Inferior parietal cortex (tissue), 1 donor: ENCODE results near the gene HMG20B.

Experiments used
- DNase-seq: peaks from one replicate; pipeline ENCODE4 v3.0.0-alpha.2; 2016; ENCODE audit errors: extremely low spot score

HMG20B gene

DNA sequence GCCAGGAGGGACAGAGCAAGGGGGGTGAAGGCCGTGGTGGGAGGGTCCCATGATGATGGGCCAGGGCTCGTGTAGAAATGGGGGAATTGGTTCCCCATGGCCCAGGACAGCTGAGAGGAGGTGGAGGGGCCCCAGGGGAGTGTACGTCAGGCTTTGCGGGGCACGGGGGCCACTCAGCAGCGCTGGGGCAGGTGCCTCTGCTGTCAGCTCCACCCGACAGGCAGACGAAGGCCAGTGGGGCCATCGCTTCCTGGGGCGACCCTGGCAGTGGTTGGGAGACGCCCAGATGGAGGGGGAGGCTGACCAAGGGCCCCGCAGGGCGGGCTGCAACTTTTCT lies 35.7 kb upstream of the HMG20B start:
- DNase-seq = no peak

GRCh38 chr19:3537438-3538240 lies 35.1 kb upstream of the HMG20B start:
- DNase-seq = no peak

GRCh38 chr19:3538258-3538929 lies 34.4 kb upstream of the HMG20B start:
- no peak for DNase-seq

- no peak for DNase-seq
Measured at GRCh38 chr19:3538965-3539755, 33.6 kb upstream of the HMG20B start, which contains the start of gene TEKTIP1. TSS of gene TEKTIP1 (plus strand) at chr19:3539174. CDS start at chr19:3539178, 4 bp downstream.

GRCh38 chr19:3539756-3540118 lies 33.0 kb upstream of the HMG20B start:
- DNase-seq = no peak

DNA sequence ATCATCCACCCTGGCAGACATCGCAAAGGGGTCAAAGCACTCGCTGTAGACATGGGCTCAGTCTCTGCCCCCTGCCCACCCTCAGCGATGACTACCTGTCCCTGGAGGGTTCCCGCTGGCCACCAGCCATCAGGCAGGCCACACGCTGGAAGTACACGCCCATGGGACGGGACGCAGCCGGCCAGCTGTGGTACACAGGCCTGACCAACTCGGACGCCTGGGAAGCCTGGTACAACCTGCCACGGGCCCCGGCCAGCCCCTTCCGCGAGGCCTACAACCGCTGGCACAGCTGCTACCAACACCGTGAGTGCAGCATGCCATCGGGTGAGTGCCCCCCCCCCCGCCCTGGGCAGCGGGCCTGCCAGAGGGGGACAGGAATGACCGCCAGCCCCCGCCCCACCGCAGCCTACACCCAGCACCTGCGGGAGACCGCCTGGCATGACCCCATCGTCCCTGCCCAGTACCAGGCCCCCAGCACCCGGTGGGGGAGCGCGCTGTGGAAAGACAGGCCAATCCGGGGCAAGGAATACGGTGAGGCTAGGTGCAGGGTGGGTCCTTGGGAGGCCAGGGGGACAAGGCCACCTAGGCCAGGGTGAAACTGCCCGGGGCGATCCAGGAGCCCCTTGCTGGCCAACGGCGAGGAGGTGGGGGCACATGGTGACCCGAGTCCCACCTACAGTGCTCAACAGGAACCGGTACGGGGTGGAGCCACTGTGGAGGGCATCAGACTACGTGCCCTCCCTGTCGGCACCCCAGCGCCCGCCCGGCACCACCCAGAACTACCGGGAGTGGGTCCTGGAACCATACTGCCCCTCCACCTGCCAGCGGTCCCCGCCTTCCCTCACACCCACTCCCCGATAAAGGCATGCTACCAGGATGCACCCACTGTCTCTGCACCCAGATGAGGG lies 29.3 kb upstream of the HMG20B start:
- peak; percentile 23 for DNase-seq

DNA sequence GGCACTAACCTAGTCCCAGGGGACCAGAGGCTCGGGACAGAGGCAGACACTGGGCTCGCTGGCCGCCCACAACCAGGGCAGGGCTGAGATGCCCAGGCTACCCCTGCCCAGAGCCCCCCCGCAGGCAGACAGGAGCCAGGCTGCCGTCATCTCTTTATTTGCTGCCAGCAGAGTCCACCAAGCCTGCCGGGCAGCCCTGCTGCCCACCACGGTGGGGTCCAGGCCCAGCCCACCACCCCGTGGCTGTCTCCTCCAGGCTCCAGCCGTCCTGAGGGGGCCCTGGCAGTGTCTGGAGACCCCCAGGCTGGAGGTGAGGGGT lies 28.7 kb upstream of the HMG20B start:
- no peak for DNase-seq

DNA sequence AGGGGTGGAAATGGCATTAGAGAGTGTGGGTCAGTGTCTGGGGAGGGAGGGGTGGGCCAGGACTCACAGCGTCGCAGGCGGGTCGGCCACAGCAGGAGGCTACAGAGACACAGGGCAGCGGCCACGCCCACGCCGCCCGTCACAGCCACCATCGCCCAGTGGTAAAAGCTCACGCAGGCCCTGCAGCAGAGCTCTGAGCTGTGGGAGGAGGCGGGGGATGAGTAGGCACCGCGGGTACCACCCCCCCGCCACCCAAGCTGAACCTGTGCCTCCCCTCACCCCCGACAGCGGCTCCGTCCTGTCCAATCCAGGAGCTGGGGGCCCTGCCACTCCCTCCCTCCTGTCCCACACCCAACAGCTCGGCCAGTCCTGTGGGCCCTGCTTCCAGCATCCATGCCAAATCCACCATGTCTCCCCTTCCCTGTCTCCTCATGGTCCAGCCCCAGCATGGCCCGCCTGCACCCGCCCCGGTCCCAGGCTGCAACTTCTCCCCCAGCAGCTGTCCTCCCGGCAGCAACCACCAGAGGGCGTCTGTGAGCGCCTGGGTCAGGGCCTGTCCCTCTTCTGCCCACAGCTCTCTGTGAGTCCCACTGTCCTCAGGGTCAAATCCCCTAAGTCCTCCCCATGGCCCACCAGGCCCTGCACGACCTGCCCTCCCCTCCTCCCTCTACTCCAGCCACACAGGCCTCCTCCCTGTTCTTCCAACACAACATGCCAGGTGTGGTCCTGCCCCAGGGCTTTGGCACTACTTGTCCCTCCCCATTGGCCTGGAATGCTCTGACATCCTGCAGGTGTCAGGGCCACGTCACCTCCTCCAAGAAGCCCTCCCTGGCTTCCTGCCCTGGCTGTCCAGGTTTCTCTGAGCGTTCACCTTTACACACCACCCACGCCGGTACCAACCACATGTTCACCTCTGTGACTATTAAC lies 27.7 kb upstream of the HMG20B start:
- peak; percentile 84 for DNase-seq

GRCh38 chr19:3545669-3546034 lies 27.1 kb upstream of the HMG20B start:
- DNase-seq = no peak

DNA sequence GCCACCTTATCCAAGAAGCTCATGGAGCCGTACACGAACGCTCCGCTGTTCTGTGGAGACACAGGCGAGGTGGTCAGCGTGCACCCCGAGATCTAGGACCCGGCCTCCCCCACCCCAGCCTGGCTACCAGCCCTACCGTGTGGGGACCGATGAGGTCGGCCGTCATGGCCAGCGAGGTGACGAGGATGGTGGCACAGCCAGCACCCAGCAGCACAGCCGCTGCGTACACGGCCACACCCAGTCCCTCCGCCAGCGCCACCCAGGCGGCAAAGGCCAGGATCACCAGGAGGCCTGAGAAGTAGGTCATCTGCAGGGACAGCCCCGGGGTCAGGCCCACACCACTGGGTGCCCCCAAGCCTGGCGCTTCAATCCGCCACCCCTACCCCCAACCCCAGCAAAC lies 26.6 kb upstream of the HMG20B start:
- DNase-seq = no peak

DNA sequence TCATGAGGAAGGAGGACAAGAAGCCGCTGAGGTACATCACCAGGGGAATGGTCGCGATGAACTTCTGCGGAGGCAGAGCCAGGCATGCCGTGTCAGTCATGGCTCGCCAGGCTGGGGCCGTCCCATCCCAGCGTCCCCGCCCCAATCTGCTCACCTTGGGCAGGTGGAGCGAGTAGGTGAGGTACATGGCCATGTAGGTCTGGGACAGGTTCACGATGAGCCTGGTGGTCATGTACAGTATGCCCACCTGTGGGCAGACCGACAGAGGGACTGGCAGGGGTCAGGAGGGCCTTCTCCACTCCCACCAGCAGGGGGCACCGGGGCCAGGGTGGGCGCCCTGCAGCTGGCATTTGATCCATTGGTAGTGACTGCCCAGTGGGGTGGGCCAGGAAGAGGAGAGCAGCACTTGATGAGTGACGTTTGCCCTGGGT lies 25.4 kb upstream of the HMG20B start:
- no peak for DNase-seq

DNA sequence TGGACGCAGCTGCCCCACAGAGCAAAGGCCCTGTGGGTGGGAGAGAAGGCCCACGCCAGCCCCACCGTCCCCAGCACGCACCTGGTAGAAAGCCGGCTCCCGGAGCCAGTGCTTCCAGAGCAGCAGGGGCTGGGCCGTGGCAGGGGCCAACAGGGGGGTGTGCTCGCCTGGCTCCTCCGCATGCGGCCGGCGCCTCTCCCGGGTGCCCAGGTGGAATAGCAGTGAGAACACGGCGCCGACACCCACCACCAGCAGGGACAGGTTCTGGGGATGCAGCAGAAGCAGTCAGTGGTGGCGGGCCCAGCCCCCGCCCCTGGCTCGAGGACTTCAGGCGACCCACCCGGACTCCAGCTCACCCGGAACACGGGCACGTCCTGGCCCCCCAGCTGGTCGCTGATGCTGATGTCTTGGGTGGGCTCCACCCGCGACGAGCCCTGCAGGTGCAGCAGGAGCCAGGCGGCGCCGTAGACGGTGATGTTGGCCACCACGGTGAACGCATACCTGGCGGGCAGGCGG lies 24.9 kb upstream of the HMG20B start:
- no peak for DNase-seq

DNA sequence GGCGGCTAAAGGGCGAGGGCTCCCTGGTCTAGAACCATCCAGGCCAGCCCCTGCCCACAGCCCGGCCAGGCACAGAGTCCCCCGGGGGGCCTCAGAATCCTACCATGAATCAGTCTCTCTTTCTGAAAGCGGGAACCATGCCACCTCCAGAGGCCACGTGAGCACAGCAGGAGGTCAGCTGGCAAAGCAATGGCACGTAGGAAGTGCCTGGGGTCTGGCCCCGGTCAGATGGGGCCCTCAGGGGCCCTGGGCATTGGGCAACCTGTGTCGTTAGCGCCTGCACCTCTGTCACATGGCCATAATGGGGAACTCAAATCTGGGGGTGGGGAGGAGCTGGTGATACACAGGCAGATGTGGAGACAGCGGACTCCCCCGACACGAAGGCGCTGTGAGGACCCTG lies 24.1 kb upstream of the HMG20B start:
- DNase-seq = peak; percentile 37

- DNase-seq = no peak
Measured at GRCh38 chr19:3549816-3550215, 22.9 kb upstream of the HMG20B start.

GRCh38 chr19:3550947-3551791 lies 21.6 kb upstream of the HMG20B start:
- no peak for DNase-seq

DNA sequence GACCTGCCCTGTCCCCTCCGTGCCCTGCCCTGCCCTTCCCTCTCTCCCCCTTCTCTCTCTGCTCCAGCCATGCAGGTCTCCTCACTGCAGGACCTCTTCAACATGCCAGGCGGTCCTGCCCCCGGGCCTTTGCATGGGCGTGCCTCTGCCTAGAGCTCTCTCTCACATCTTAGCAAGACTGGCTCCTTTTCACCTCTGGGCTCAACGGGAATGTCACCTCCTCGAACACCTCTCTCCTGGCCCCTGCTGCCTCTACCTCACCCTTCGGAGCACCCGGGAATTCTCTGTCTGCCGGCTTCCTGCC lies 21.0 kb upstream of the HMG20B start:
- no peak for DNase-seq

GRCh38 chr19:3554254-3555083 lies 18.3 kb upstream of the HMG20B start:
- no peak for DNase-seq

GRCh38 chr19:3555653-3556422 lies 16.9 kb upstream of the HMG20B start:
- no peak for DNase-seq
